Endothelial cell of umbilical vein (primary cell): ENCODE measurements around the gene THSD7A. TPM values are rescaled to one million over a fixed set of nuclear protein-coding genes. Genes with fewer than 3 reads are reported as not detected.

Experiments
- BruUV-seq: library from RNA; stranded (reverse); fragments of 400-500 nt; replicated peaks from 2 replicates; lab custom pipeline; 2021; lab: Mats Ljungman, UMichigan
- CTCF ChIA-PET: fragments of 300-600, 350-600 bp; sonication (Branson Sonifier 250); formaldehyde crosslinking; loops from one replicate; lab custom pipeline; 2021; ENCODE audit warnings: antibody characterized with exemption, inconsistent platforms; lab: Charles Lee
- POLR2A ChIA-PET: fragments of 300-600, 350-600 bp; sonication (Branson Sonifier 250); formaldehyde crosslinking; loops from one replicate; lab custom pipeline; 2021; ENCODE audit warnings: antibody characterized with exemption, inconsistent platforms; lab: Charles Lee
- DNase-seq: peaks from one replicate; pipeline ENCODE4 v3.0.0-alpha.2; 2011; ENCODE audit warnings: low read depth, low spot score
- FAIRE-seq: peaks from 2 replicates; lab custom pipeline; 2011; peaks lifted over from hg19 to GRCh38; lab: Jason Lieb, UNC
- H2AFZ ChIP-seq: 2 replicates; pipeline ENCODE4 v1.6.0; 2012; ENCODE audit warnings: low read depth, low read length, control low read depth, inconsistent platforms
- H3K27ac ChIP-seq: 2 replicates; pipeline ENCODE4 v1.5.1; 2011; ENCODE audit warnings: low read depth, mild to moderate bottlenecking, control low read depth, low read length, moderate library complexity; ENCODE audit not compliant: insufficient read depth
- H3K27me3 ChIP-seq, 2 experiments: 2 replicates each; pipeline versions ENCODE4 v1.6.0 to v1.6.1; 2011; ENCODE audit warnings: low read length in 2 of 2, mixed read lengths in 1 of 2; ENCODE audit not compliant: control insufficient read depth in 2 of 2, insufficient read depth in 2 of 2
- H3K36me3 ChIP-seq, 2 experiments: 2 replicates in 1 of 2; 3 replicates in 1 of 2; pipeline ENCODE4 v1.5.1; 2011; ENCODE audit warnings: low read length in 2 of 2, mild to moderate bottlenecking in 1 of 2, moderate library complexity in 1 of 2; ENCODE audit not compliant: control insufficient read depth in 2 of 2, insufficient read depth in 2 of 2; ENCODE audit errors: extremely low read depth in 1 of 2
- H3K4me1 ChIP-seq: 3 replicates; pipeline ENCODE4 v1.5.1; 2011; ENCODE audit warnings: mild to moderate bottlenecking, low read length; ENCODE audit not compliant: control insufficient read depth, insufficient read depth; ENCODE audit errors: extremely low read depth
- H3K4me2 ChIP-seq: 2 replicates; pipeline ENCODE4 v1.6.1; 2011; ENCODE audit warnings: low read length, control low read depth, mixed read lengths; ENCODE audit not compliant: insufficient read depth
- H3K4me3 ChIP-seq, 3 experiments: fragments of 200-600 bp in 1 of 3; sonication (generic), shearing (Covaris generic) in 1 of 3; replicated peaks in 1 of 3; 2 replicates each; pipeline ENCODE4 v1.5.1; 2011 to 2016; ENCODE audit warnings: control low read depth in 3 of 3, low read length in 3 of 3, mild to moderate bottlenecking in 2 of 3, inconsistent platforms in 1 of 3, low read depth in 1 of 3, moderate library complexity in 1 of 3; ENCODE audit not compliant: insufficient read depth in 1 of 3
- H3K79me2 ChIP-seq: 2 replicates; pipeline ENCODE4 v1.6.0; 2012; ENCODE audit warnings: low read length, inconsistent platforms; ENCODE audit not compliant: control insufficient read depth, insufficient read depth
- H3K9ac ChIP-seq: replicated peaks from 2 replicates; pipeline ENCODE3; 2011; ENCODE audit warnings: low read length, control low read depth; ENCODE audit not compliant: insufficient read depth; ENCODE audit errors: extremely low read depth
- H3K9me1 ChIP-seq: replicated peaks from 3 replicates; pipeline ENCODE4 v1.6.0; 2011; ENCODE audit warnings: mild to moderate bottlenecking, low read length; ENCODE audit not compliant: control insufficient read depth, insufficient read depth; ENCODE audit errors: extremely low read depth
- H3K9me3 ChIP-seq: replicated peaks from 2 replicates; pipeline ENCODE4 v1.5.1; 2012; ENCODE audit warnings: low read length, inconsistent platforms; ENCODE audit not compliant: control insufficient read depth, insufficient read depth
- H4K20me1 ChIP-seq: replicated peaks from 2 replicates; pipeline ENCODE3; 2011; ENCODE audit warnings: mild to moderate bottlenecking, low read length; ENCODE audit not compliant: control insufficient read depth, insufficient read depth; ENCODE audit errors: extremely low read depth
- EZH2 ChIP-seq: IDR thresholded peaks from 2 replicates; pipeline ENCODE4 v1.6.1; 2012; ENCODE audit warnings: borderline replicate concordance, low read depth, mild to moderate bottlenecking, moderate library complexity, low read length, inconsistent platforms; ENCODE audit not compliant: severe bottlenecking
- FOS ChIP-seq: IDR thresholded peaks from 2 replicates; pipeline ENCODE4 v1.6.1; 2011; ENCODE audit warnings: mild to moderate bottlenecking, low read length, moderate library complexity, borderline replicate concordance; ENCODE audit not compliant: insufficient read depth
- GATA2 ChIP-seq: IDR thresholded peaks from 2 replicates; pipeline ENCODE4 v1.7.0; 2011; ENCODE audit warnings: low read depth, mild to moderate bottlenecking, moderate library complexity, mixed read lengths, low read length; ENCODE audit not compliant: insufficient read length, insufficient read depth
- JUN ChIP-seq: IDR thresholded peaks from 2 replicates; pipeline ENCODE4 v1.6.1; 2011; ENCODE audit warnings: borderline replicate concordance, low read depth; ENCODE audit not compliant: insufficient read length, insufficient read depth
- MYC ChIP-seq: IDR thresholded peaks from one replicate; pipeline ENCODE4 v1.6.1; 2011; ENCODE audit warnings: mild to moderate bottlenecking, low read depth, low read length
- POLR2A ChIP-seq: IDR thresholded peaks from 2 replicates; pipeline ENCODE4 v1.6.1; 2012; ENCODE audit warnings: low read depth, mild to moderate bottlenecking, control low read depth, low read length
- POLR2AphosphoS5 ChIP-seq: IDR thresholded peaks from 2 replicates; pipeline ENCODE4 v1.6.1; 2012; ENCODE audit warnings: low read depth, mild to moderate bottlenecking, control low read depth, low read length, moderate library complexity; ENCODE audit not compliant: insufficient read depth
- dilution Hi-C: fragments of 300-500 bp; cut with MboI; formaldehyde crosslinking; loops from one replicate; pipeline ENCODE4 v1.15.0; 2019; ENCODE audit warnings: low sequenced_read_pairs; ENCODE audit not compliant: extremely low pct_ligation_motif_present
- intact Hi-C: fragments of 100-400 bp; cut with micrococcal nuclease; formaldehyde crosslinking; loops from one replicate; pipeline ENCODE4 v1.10.0; 2022
- polyA plus RNA-seq, 4 experiments: library from polyadenylated mRNA; depleted of rRNA in 3 of 4; stranded (reverse) in 3 of 4; unstranded in 1 of 4; fragments of >200 nt; gene quantifications; 2 replicates each; pipeline versions ENCODE4 v1.2.1 to v1.2.3, GENCODE V29; 2011 to 2012; ENCODE audit warnings: missing spikeins in 1 of 4
- total RNA-seq: library from RNA; stranded (reverse); gene quantifications from 2 replicates; pipeline ENCODE4 v1.2.3, GENCODE V29; 2021
- TF ChIP-seq, protein P1 (sequence below), 2 donors: IDR thresholded peaks; 1 replicate in 1 of 2; 2 replicates in 1 of 2; pipeline ENCODE4 v1.5.1; 2011; ENCODE audit warnings: low read length in 2 of 2, mild to moderate bottlenecking in 2 of 2, moderate library complexity in 2 of 2, control low read depth in 1 of 2, inconsistent platforms in 1 of 2, low read depth in 1 of 2; ENCODE audit not compliant: insufficient read depth in 1 of 2; ENCODE audit errors: extremely low read depth in 1 of 2
- TF ChIP-seq, protein P2 (sequence below): IDR thresholded peaks from 2 replicates; pipeline ENCODE4 v1.6.1; 2011; ENCODE audit not compliant: insufficient read depth, insufficient read length

The THSD7A gene
- total and polyA plus RNA-seq, 2 donors (not counting 3 experiments of a cell fraction or from before 2014, with no cell fraction given) = 3.3 to 12.7 TPM

DNA sequence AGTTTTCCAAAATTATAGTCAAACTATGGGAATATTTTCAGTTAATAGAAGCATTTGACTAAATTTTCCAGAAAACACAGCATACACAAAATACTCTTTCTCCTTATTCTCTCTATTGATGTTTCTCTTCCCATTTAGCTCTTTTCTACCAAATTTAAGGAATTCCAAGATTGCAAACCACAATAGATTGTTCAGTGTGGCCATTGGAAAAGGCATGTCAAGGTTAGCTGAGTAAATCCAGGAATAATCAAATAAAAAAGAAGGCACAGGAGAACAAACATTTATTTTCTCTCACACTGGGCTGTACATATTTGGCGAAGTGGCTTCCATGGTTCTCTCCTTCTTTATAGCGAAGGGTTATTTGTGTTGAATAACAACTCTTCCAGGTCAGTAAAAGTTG lies 117.3 kb downstream of the THSD7A start:
- Histone ChIP-seq H4K20me1 (no peaks in the 10 kb centered on the region), H3K9me1 (no peaks in the 10 kb centered on the region), H3K4me2 (peak overlapping the region; percentile 44), H3K4me3 (no peak overlapping the region), H3K9ac (no peak overlapping the region), H3K4me1 (peaks cover 42% of the 10 kb centered on the region), H3K36me3 (no peaks in the 10 kb centered on the region), H3K27ac (peak overlapping the region; percentile 89), H2AFZ (no peak overlapping the region), H3K27me3 (no peaks in the 10 kb centered on the region), H3K9me3 (no peaks in the 10 kb centered on the region), H3K79me2 (no peaks in the 10 kb centered on the region)
- dilution Hi-C loops = no loop called here
- no peak for FAIRE-seq
- peak; percentile 20 for DNase-seq
- TF ChIP-seq POLR2A (no peak), EZH2 (no peak)
- ChIA-PET CTCF (interaction anchor here (0.8 kb wide), 1 partner anchor 117 kb away, joined by 3 read pairs; the partner anchor contains the start of gene THSD7A), POLR2A (no interaction called here)
- intact Hi-C loops = loop anchor here (5.0 kb wide), 1 partner anchor 103 kb away; no protein-coding TSS in a partner anchor
- no TSS peak for BruUV-seq

DNA sequence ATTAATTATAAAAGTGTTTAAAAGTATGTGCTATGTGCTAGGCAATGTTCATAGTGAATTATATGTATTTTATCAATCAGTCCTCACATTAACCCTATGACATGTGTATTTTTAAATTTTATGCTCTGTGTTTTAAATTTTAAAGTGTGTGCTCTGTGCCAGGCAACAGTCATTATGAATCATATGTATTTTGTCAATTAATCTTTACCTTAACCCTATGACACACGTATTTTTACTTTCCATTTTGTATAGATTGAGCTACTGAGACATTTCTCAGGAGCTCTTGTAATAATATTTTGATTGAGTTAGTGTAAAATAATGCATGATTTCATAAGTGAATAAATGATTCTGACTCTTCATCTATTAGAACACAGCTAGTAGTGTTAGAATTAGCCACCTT lies 117.8 kb downstream of the THSD7A start:
- H3K27ac ChIP-seq = peak overlapping the region; percentile 89
- TF ChIP-seq GATA2 (no peak), JUN (peak; percentile 64), FOS (peak; percentile 77), MYC (no peak), POLR2A (no peak), POLR2AphosphoS5 (no peak), EZH2 (no peak)
- TF ChIP-seq, protein P1, sequence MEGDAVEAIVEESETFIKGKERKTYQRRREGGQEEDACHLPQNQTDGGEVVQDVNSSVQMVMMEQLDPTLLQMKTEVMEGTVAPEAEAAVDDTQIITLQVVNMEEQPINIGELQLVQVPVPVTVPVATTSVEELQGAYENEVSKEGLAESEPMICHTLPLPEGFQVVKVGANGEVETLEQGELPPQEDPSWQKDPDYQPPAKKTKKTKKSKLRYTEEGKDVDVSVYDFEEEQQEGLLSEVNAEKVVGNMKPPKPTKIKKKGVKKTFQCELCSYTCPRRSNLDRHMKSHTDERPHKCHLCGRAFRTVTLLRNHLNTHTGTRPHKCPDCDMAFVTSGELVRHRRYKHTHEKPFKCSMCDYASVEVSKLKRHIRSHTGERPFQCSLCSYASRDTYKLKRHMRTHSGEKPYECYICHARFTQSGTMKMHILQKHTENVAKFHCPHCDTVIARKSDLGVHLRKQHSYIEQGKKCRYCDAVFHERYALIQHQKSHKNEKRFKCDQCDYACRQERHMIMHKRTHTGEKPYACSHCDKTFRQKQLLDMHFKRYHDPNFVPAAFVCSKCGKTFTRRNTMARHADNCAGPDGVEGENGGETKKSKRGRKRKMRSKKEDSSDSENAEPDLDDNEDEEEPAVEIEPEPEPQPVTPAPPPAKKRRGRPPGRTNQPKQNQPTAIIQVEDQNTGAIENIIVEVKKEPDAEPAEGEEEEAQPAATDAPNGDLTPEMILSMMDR (IDR thresholded peaks at IDR 0.05; ENCODE audit: extremely low read depth in 1 of 2, insufficient read depth in 1 of 2, low read depth in 1 of 2, low read length in 2 of 2) = no peak
- TF ChIP-seq, protein P2, sequence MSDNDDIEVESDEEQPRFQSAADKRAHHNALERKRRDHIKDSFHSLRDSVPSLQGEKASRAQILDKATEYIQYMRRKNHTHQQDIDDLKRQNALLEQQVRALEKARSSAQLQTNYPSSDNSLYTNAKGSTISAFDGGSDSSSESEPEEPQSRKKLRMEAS = no peak
- H3K4me1 ChIP-seq = peaks cover 42% of the 10 kb centered on the region
- intact Hi-C loops (no loop called here), dilution Hi-C loops (no loop called here)
- ChIA-PET CTCF (interaction anchor here (0.8 kb wide), 1 partner anchor 117 kb away, joined by 3 read pairs; the partner anchor contains the start of gene THSD7A), POLR2A (no interaction called here)
- DNase-seq (peak; percentile 72), FAIRE-seq (no peak)
- no TSS peak for BruUV-seq
- H3K9me1 ChIP-seq = no peaks in the 10 kb centered on the region
- no peaks in the 10 kb centered on the region for H3K27me3 ChIP-seq
- no peaks in the 10 kb centered on the region for H3K36me3 ChIP-seq
- H3K9me3 ChIP-seq = no peaks in the 10 kb centered on the region
- H3K79me2 ChIP-seq = no peaks in the 10 kb centered on the region
- no peak overlapping the region for H3K9ac ChIP-seq
- peak overlapping the region; percentile 44 for H3K4me2 ChIP-seq
- H4K20me1 ChIP-seq = no peaks in the 10 kb centered on the region
- no peak overlapping the region for H3K4me3 ChIP-seq
- H2AFZ ChIP-seq = no peak overlapping the region
